Esophagus muscularis mucosa (tissue), 4 donors: ENCODE results near the gene LCORL.

Experiments used
- CTCF ChIP-seq, 3 experiments: fragments of 200-600 bp in 2 of 3; fragments of 450-650 bp in 1 of 3; sonication (generic) in 2 of 3; IDR thresholded peaks; one replicate each; pipeline ENCODE4 v1.5.1; 2017 to 2019; ENCODE audit warnings: antibody characterized with exemption in 3 of 3, mild to moderate bottlenecking in 2 of 3, moderate library complexity in 1 of 3
- EP300 ChIP-seq: sonication (generic); formaldehyde crosslinking; IDR thresholded peaks from one replicate; pipeline ENCODE4 v1.6.1; 2017; ENCODE audit warnings: antibody characterized with exemption
- POLR2A ChIP-seq: fragments of 450-650 bp; IDR thresholded peaks from one replicate; pipeline ENCODE4 v1.6.1; 2017; ENCODE audit warnings: antibody characterized with exemption, moderate library complexity, mild to moderate bottlenecking, low read depth
- POLR2AphosphoS5 ChIP-seq, 2 donors: sonication (generic); formaldehyde crosslinking; IDR thresholded peaks; one replicate each; pipeline ENCODE4 v1.6.1; 2017; ENCODE audit warnings: antibody characterized with exemption in 2 of 2

GRCh38 chr4:18050448-18050847 is 28.9 kb upstream of the LCORL start:
- TF ChIP-seq CTCF (IDR thresholded peaks at IDR 0.05) (no peak), EP300 (no peak), POLR2AphosphoS5 (IDR thresholded peaks at IDR 0.05) (no peak), POLR2A (no peak)
